GM18951 (cell line): ENCODE data around the gene KLHL6.
"Not testable (repeated sequence)": the region's sequence is repeated elsewhere in the genome, so short reads cannot be mapped to it uniquely, and the experiment has no call there.

ENCODE experiments used
- POLR2A ChIP-seq: IDR thresholded peaks from 4 replicates; pipeline ENCODE4 v1.6.1; 2011; ENCODE audit warnings: mild to moderate bottlenecking; ENCODE audit not compliant: insufficient read length, insufficient read depth; ENCODE audit errors: extremely low read depth
- in situ Hi-C: fragments of 300-500 bp; cut with MboI; formaldehyde crosslinking; loops from one replicate; pipeline ENCODE4 v1.12.0; 2022; ENCODE audit warnings: low sequenced_read_pairs, mixed read lengths, inconsistent platforms; ENCODE audit not compliant: unreplicated experiment

KLHL6 gene

DNA sequence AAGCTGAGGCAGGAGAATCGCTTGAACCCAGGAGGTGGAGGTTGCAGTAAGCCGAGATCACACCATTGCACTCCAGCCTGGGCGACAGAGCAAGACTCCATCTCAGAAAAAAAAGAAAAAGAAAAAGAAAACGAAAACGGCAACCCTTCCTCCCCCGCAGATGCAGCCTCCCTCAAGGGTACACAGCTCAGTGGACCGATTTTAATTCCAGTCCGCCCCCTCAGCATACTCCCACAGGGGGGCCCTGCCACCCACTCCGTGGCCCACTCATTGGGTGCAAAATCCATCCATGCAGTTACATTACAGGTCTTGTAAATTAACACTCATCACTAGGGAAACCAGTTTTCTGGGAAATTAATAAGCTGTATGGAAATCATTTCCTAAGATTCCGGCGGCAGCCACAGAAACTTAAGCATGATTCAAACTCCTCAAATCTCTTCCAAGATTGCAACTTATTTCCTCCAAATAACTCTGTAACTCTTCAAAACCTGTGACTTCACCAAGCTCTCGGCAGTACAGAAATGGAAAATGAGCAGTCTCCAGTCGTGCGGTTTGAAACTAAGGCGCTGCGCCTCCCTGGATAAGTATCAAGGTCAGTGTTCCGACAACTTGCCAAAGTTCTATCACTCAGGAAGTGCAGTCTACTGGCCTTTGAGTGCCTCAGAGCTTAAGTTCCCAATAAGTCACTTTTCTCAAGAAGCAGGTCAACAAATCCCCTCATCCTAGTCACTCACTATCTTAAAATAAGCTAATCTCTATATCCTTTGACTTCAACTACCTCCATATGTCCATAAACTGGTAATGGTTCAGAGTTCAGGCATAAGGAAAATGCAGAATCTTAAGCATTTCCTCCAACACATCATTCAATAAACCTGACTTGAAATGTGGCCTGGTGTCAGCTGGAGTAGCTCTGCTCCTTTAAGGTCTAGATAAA, 24.7 kb upstream of the KLHL6 start:
- in situ Hi-C loops: no loop called here

DNA sequence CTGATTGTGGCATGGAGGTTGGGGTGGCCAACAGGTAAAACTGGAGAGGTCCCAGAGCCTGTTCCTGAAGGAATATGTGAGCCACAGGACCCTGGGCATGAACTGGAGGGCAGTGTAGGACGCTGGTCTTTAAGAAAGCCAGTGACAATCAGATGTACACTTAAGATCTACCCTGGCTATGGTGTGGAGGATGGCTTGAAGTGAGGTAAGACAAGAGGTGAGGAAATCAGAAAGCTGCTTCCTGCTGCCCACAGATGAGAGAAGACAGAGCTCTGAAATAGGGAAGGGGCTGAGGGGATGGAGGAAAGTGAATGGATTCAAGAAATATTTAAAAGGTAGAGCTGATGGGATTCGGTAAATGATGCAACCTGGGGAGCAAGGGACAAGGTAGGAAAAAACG, 22.7 kb upstream of the KLHL6 start:
- TF ChIP-seq POLR2A: no peak
- in situ Hi-C loops: no loop called here

More for the DNA sequence above, 24.7 kb upstream of the KLHL6 start:
- no peak for TF ChIP-seq POLR2A

DNA sequence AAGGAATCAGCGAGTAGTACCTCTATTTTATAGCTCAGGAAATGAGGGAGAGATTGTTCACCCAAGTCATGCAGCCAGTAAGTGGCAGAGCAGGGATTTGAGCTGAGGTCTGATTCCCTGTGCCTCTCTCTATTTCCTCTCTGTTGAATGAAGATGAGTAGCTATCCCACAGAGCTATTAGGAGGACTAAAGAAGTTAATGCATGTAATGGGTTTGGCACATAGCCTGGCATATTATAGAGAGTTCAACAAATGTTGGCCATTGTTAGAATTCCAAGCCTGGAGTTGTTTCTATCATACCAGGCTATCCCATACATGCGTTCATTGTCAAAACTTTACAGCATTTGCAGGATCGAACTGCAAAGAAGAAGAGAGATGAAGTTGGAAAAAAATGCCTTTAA, 21.8 kb upstream of the KLHL6 start:
- in situ Hi-C loops: no loop called here
- no peak for TF ChIP-seq POLR2A

DNA sequence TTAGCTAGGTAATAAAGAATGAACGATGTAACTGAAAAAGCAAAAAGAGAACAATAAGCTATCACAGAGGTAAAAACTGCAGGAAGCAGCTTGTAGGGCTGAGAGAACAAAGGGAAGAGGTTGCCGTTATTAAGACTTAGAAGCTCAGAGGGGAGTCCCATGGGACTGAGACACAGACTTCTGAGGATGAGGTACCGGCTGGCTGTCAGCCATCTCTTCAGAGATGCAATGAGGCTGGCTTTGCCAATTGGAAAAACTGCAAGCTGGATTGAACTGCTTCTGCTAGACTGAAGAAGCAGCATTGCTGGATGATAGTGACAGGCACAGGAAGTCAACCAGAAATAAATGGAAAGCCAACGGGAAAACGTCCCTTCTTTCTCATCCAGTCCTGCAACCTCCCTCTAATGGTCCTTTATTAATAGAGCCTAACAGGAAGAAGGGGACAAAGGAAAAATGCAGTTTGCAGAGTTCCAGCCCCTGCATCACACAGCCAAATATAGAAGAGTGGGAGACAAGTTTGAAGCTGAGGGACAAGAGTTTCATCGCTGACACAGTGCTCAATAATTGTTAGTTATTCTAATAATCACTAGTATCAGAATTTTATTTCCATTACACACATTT, 21.1 kb upstream of the KLHL6 start:
- no peak for TF ChIP-seq POLR2A
- in situ Hi-C loops: no loop called here

DNA sequence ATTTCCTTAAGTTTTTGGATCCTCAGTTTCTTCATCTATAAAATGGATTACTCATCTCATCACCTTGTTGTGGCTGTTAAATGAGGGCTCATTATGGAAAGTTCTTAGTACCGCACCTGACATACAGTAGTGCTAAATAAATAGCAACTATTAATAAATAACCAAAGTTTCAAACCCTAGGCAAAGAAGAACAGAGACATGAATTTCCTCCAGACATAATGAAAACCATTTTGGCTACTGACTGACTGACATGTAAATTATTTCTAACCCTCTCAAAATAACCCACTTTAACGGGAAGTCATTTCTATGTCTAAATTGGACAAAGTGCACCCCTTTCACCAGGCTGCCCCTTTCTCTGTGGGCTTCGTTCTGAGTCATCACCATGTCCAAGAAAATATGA, 17.4 kb upstream of the KLHL6 start:
- in situ Hi-C loops: no loop called here
- TF ChIP-seq POLR2A: no peak

DNA sequence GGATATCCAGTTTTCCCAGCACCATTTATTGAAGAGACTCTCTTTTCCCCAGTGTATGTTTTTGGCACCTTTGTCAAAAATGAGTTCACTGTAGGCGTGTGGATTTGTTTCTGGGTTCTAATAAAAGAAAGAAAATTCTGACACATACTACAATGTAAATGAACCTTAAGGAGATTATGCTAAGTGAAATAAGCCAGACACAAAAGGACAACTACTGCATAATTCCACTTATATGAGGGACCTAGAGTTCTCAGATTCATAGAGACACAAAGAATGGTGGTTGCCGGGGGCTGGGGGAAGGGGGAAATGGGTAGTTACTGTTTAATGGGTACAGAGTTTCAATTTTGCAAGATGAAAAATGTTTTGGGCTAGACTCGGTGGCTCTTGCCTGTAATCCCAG, 14.7 kb upstream of the KLHL6 start:
- in situ Hi-C loops: not testable (repeated sequence)

DNA sequence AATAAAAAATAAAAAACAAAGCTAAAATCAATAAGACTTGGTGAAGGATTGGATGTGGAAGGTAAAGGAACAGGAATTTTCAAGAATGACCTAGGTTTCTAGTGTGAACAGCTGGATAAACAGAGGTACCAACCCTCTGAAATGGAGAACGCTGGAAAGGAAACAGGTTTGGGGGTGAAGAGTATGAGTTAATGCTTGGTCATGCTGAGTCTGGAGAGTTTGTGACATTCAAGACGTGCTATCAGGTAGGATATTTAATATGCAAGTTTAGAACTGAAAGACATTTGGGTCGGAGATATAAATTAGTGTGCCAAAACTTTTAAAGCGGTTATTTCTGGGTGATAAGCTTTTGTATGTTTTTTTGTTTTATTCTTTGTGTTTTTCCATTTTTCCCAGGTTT, 11.4 kb upstream of the KLHL6 start:
- in situ Hi-C loops: no loop called here
- TF ChIP-seq POLR2A: no peak

DNA sequence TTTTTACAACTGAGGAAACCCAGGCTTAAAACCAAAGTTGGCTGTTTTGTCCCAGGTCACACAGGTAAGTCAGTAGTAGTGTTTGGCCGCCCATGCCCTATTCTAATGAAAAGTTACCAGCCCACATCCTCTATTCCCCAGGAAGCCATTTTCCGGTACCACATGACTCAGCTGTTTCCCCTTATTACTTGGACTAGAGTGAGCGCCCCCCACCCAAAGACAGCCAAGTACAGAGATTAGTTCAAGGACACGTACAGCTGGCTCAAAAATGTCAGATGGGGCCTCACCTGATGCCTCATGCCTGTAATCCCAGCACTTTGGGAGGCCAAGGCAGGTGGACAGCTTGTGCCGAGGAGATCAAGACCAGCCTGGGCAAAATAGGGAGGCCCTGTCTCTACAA, 8.5 kb upstream of the KLHL6 start:
- in situ Hi-C loops: no loop called here

DNA sequence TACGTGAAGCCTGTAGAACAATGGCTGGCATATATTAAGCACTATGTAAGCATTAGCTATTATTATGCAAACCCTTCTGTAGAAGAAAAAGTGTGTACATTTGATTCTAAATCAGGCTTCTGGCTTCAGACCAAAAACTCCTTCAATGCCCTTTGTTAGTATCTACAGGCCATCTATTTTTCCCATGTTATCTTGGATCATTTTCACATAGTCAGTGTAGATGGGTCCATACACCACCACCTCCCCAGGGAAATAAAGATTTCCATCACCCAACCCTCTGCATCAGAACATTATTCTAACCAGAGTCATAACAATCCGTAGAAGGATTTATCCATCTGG, 8.0 kb upstream of the KLHL6 start:
- no peak for TF ChIP-seq POLR2A
- in situ Hi-C loops: no loop called here

More for the DNA sequence above, 8.5 kb upstream of the KLHL6 start:
- no peak for TF ChIP-seq POLR2A

DNA sequence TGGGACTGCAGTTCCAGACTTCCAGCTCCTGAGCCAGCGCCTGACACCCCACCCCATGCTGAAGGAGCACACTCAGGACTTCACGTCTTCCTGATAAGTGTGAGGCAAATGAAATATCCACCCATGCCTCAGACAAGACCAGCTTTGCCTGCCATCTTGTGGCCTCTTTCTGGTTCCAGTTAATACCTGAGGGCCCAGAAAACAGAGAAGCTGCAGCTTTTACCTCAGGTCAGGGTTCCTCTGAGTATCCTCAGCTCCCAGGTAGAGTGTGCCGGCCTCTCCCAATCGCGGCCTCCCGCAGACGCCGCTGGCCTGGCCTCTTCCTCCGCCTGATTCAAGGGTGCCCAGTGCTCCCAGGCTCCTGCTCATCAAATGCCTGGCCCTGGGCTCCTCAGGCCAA, 5.1 kb upstream of the KLHL6 start:
- in situ Hi-C loops: no loop called here

DNA sequence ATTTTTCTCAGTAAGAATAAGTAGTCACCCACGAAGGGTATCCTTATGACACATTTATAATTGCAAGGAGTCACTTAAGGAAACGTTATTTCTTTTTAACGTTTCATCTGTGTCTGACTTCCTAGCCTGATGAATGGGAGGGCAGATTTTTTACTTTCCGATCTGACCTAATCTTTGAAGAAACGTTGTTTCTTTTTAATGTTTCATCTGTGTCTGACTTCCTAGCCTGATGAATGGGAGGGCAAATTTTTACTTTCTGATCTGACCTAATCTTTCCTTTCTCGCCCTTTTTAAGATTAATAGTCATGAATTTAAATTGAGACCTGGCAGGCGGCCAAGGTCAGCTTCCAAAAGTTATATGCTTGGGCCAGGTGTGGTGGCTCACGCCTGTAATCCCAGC, 3.0 kb upstream of the KLHL6 start:
- in situ Hi-C loops: no loop called here
- TF ChIP-seq POLR2A: no peak

More for the DNA sequence above, 5.1 kb upstream of the KLHL6 start:
- no peak for TF ChIP-seq POLR2A

DNA sequence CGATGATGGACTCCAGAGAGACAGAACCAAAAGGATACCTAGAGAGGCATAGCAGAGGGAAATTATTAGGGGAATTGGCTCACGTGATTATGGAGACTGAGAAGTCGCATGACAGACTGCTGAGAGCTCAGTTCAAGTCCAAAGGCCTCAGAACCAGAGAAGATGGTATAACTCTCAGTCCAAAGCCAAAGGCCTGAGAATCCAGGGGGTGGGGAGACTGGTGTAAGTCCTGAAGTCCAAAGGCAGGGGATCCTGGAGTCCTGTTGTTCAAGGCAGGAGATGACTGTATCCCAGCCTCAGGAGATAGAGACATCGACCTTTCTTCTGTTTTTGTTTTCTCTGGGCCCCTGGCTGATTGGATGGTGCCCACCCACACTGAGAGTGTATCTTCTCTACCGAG, 1.2 kb upstream of the KLHL6 start:
- TF ChIP-seq POLR2A: no peak
- in situ Hi-C loops: no loop called here

DNA sequence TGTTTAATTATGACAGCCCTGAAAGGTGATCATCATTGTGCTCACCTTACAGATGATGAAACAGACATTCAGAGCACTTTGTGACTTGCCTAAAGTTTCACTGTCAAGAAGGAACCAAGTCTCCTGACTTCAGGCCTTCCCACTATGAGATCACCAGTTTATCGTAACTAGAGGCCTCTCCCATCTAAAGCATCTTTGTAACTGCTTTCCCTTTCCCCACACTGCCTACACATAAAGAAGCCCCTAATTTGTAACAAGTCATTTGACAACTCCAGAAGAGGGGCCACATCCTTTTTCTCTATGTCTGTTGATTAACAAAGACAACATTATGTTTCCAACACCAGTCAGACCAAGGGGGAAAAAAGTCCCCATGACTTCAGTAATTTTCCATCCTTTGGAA, 1.1 kb downstream of the KLHL6 start:
- TF ChIP-seq POLR2A: no peak
- in situ Hi-C loops: no loop called here

DNA sequence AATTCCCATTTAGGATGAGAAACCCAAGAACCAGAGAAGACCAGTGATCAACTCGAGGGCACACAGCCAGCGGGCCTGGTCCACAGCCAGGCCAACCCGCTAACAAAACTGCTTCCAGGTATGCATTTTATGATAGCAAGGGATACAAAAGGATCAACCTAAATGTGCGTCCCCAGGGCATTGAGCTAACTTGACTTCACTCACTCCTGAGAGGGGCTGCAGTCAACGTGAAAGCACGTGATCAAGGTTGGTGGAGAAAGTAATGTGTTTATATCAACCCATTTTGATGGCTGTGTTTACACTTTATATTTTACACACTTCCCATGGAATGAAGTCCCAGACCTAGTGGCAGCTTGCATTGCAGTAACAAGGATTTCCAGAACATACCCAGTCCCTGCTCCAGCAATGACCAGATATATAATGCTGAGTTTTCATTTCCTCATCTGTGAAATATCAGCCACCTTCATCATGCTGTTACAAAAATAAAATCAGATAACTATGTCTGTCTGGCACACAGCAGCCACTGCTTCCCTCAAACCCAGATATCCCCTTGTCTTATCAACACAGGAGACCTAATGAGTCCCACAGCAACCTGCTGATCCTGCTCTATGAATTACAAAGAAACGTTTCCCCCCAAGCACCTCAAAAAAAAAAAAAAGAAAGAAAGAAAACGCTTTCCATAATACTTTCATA, 2.0 kb downstream of the KLHL6 start:
- no peak for TF ChIP-seq POLR2A
- in situ Hi-C loops: no loop called here
